ENCODE results near the gene IPO9.

- no peak for TF ChIP-seq CTCF (IDR thresholded peaks at IDR 0.05)
- no peak for TF ChIP-seq POLR2A (IDR thresholded peaks at IDR 0.05)
- TF ChIP-seq POLR2AphosphoS5 (IDR thresholded peaks at IDR 0.05) = no peak
These were observed 2.4 kb downstream of the IPO9 start for GRCh38 chr1:201831371-201831770.

All from sigmoid colon (tissue), 4 donors.